ENCODE measurements around the gene NCOR1. TPM values are rescaled to one million over a fixed set of nuclear protein-coding genes. Genes with fewer than 3 reads are reported as not detected.

The NCOR1 gene
- total and polyA plus RNA-seq, 2 experiments from 2014 or later, result 50.6 to 95.7 TPM

GRCh38 chr17:16036261-16036660 is 179.1 kb downstream of the NCOR1 start:
- no peak overlapping the region for H3K27ac ChIP-seq
- TF ChIP-seq EZH2 (IDR thresholded peaks at IDR 0.05; ENCODE audit: insufficient read depth, poor library complexity, severe bottlenecking) (no peak), EZH2phosphoT487 (IDR thresholded peaks at IDR 0.05; ENCODE audit: insufficient read depth, low read depth) (no peak)
- no peak for DNase-seq
- no peak overlapping the region for H3K9ac ChIP-seq
- no peak overlapping the region for H2AFZ ChIP-seq
- peaks cover 43% of the 10 kb centered on the region for H3F3A ChIP-seq (ENCODE audit: insufficient read depth)
- WGBS, 2 experiments (ENCODE audit: low coverage in 1 of 2, low lambda C conversion rate in 2 of 2, missing lambda C conversion rate in 2 of 2), result 97 to 98% methylated on average over 2 of the region's 2 CpGs
- no peaks in the 10 kb centered on the region for H3K27me3 ChIP-seq (replicated peaks; ENCODE audit: insufficient read depth)
- H3K4me1 ChIP-seq (ENCODE audit: insufficient read depth), result peaks cover 26% of the 10 kb centered on the region
- H3K36me3 ChIP-seq (ENCODE audit: low read depth), result peaks cover 61% of the 10 kb centered on the region
- H3K79me2 ChIP-seq (ENCODE audit: insufficient read depth), result 0 out of 2 replicates have a peak, but pooled peaks cover 6% of the 10 kb centered on the region
- H3K4me3 ChIP-seq, result no peak overlapping the region
- H3K4me2 ChIP-seq (ENCODE audit: unreplicated experiment), result no peak overlapping the region
- H3K9me2 ChIP-seq (ENCODE audit: insufficient read depth), result no peaks in the 10 kb centered on the region
- no peaks in the 10 kb centered on the region for H4K20me1 ChIP-seq (ENCODE audit: insufficient read depth)
- in situ Hi-C loops (cut with MboI), result no loop called here
- H3K9me3 ChIP-seq (ENCODE audit: low read depth), result no peaks in the 10 kb centered on the region

GRCh38 chr17:16033729-16034349 is 181.5 kb downstream of the NCOR1 start:
- WGBS, 2 experiments (ENCODE audit: low coverage in 1 of 2, low lambda C conversion rate in 2 of 2, missing lambda C conversion rate in 2 of 2), result 95 to 96% methylated on average over 7 of the region's 7 CpGs
- Histone ChIP-seq H2AFZ (no peak overlapping the region), H3K4me2 (ENCODE audit: unreplicated experiment) (no peak overlapping the region), H3K9me3 (ENCODE audit: low read depth) (no peaks in the 10 kb centered on the region), H3K9me2 (ENCODE audit: insufficient read depth) (no peaks in the 10 kb centered on the region), H3K27ac (no peak overlapping the region), H3K4me3 (no peak overlapping the region), H3K27me3 (replicated peaks; ENCODE audit: insufficient read depth) (no peaks in the 10 kb centered on the region), H3K79me2 (ENCODE audit: insufficient read depth) (peaks cover 25% of the 10 kb centered on the region; the same call in 1 of the 2 replicates), H3K36me3 (ENCODE audit: low read depth) (peaks cover 72% of the 10 kb centered on the region), H3F3A (ENCODE audit: insufficient read depth) (peaks cover 45% of the 10 kb centered on the region), H3K4me1 (ENCODE audit: insufficient read depth) (peaks cover 24% of the 10 kb centered on the region), H3K9ac (no peak overlapping the region), H4K20me1 (ENCODE audit: insufficient read depth) (no peaks in the 10 kb centered on the region)
- TF ChIP-seq EZH2phosphoT487 (IDR thresholded peaks at IDR 0.05; ENCODE audit: insufficient read depth, low read depth), result no peak
- TF ChIP-seq EZH2 (IDR thresholded peaks at IDR 0.05; ENCODE audit: insufficient read depth, poor library complexity, severe bottlenecking), result no peak
- DNase-seq, result no peak
- in situ Hi-C loops (cut with MboI), result no loop called here

GRCh38 chr17:16027708-16028584 is 187.4 kb downstream of the NCOR1 start:
- peaks cover 24% of the 10 kb centered on the region for H3K4me1 ChIP-seq (ENCODE audit: insufficient read depth)
- no peaks in the 10 kb centered on the region for H3K27me3 ChIP-seq (replicated peaks; ENCODE audit: insufficient read depth)
- H3K79me2 ChIP-seq (ENCODE audit: insufficient read depth), result peaks cover 42% of the 10 kb centered on the region
- peaks cover 78% of the 10 kb centered on the region for H3K36me3 ChIP-seq (ENCODE audit: low read depth)
- TF ChIP-seq EZH2 (IDR thresholded peaks at IDR 0.05; ENCODE audit: insufficient read depth, poor library complexity, severe bottlenecking) (no peak), EZH2phosphoT487 (IDR thresholded peaks at IDR 0.05; ENCODE audit: insufficient read depth, low read depth) (no peak)
- peak overlapping the region; percentile 88 for H3K27ac ChIP-seq
- no peak overlapping the region for H2AFZ ChIP-seq
- H3K9me2 ChIP-seq (ENCODE audit: insufficient read depth), result no peaks in the 10 kb centered on the region
- no peaks in the 10 kb centered on the region for H3K9me3 ChIP-seq (ENCODE audit: low read depth)
- peak overlapping the region; percentile 64 for H3K9ac ChIP-seq
- H3K4me3 ChIP-seq, result peak overlapping the region; percentile 34
- peak; percentile 95 for DNase-seq
- H3K4me2 ChIP-seq (ENCODE audit: unreplicated experiment), result peak overlapping the region; percentile 66
- WGBS, 2 experiments (ENCODE audit: low coverage in 1 of 2, low lambda C conversion rate in 2 of 2, missing lambda C conversion rate in 2 of 2), result 60 to 61% methylated on average over 5 of the region's 5 CpGs
- peaks cover 60% of the 10 kb centered on the region for H3F3A ChIP-seq (ENCODE audit: insufficient read depth)
- H4K20me1 ChIP-seq (ENCODE audit: insufficient read depth), result no peaks in the 10 kb centered on the region
- in situ Hi-C loops (cut with MboI), result no loop called here

GRCh38 chr17:16026895-16027294 is 188.4 kb downstream of the NCOR1 start:
- no peaks in the 10 kb centered on the region for H3K27me3 ChIP-seq (replicated peaks; ENCODE audit: insufficient read depth)
- in situ Hi-C loops (cut with MboI), result no loop called here
- TF ChIP-seq EZH2phosphoT487 (IDR thresholded peaks at IDR 0.05; ENCODE audit: insufficient read depth, low read depth) (no peak), EZH2 (IDR thresholded peaks at IDR 0.05; ENCODE audit: insufficient read depth, poor library complexity, severe bottlenecking) (no peak)

More at GRCh38 chr17:16026895-16027294, 188.4 kb downstream of the NCOR1 start:
- no peak overlapping the region for H3K4me2 ChIP-seq (ENCODE audit: unreplicated experiment)
- H3K9me3 ChIP-seq (ENCODE audit: low read depth), result no peaks in the 10 kb centered on the region
- peaks cover 68% of the 10 kb centered on the region for H3F3A ChIP-seq (ENCODE audit: insufficient read depth)
- peak overlapping the region; percentile 88 for H3K27ac ChIP-seq
- 86% methylated on average over 5 of the region's 5 CpGs for WGBS, 2 experiments (ENCODE audit: low coverage in 1 of 2, low lambda C conversion rate in 2 of 2, missing lambda C conversion rate in 2 of 2)
- H3K79me2 ChIP-seq (ENCODE audit: insufficient read depth), result peaks cover 53% of the 10 kb centered on the region
- no peak overlapping the region for H2AFZ ChIP-seq
- DNase-seq, result no peak
- H3K36me3 ChIP-seq (ENCODE audit: low read depth), result peaks cover 77% of the 10 kb centered on the region
- H3K9me2 ChIP-seq (ENCODE audit: insufficient read depth), result no peaks in the 10 kb centered on the region
- peaks cover 24% of the 10 kb centered on the region for H3K4me1 ChIP-seq (ENCODE audit: insufficient read depth)
- H3K4me3 ChIP-seq, result no peak overlapping the region
- H3K9ac ChIP-seq, result no peak overlapping the region
- no peaks in the 10 kb centered on the region for H4K20me1 ChIP-seq (ENCODE audit: insufficient read depth)

Data from GM23248 (cell line).